Fibroblast of lung (primary cell): ENCODE results near the gene ETS2.

Experiments
- EZH2 ChIP-seq: IDR thresholded peaks from 2 replicates; pipeline ENCODE4 v1.5.1; 2012; ENCODE audit warnings: low read length, control low read depth, mild to moderate bottlenecking; ENCODE audit errors: missing control alignments
- TF ChIP-seq, protein P1 (sequence below), 2 donors: IDR thresholded peaks in 1 of 2; conservative IDR thresholded peaks in 1 of 2; 1 replicate in 1 of 2; 2 replicates in 1 of 2; pipeline ENCODE4 v1.5.1; 2011 to 2012; ENCODE audit warnings: low read length in 2 of 2, control low read depth in 1 of 2, inconsistent platforms in 1 of 2, low read depth in 1 of 2, mild to moderate bottlenecking in 1 of 2

DNA sequence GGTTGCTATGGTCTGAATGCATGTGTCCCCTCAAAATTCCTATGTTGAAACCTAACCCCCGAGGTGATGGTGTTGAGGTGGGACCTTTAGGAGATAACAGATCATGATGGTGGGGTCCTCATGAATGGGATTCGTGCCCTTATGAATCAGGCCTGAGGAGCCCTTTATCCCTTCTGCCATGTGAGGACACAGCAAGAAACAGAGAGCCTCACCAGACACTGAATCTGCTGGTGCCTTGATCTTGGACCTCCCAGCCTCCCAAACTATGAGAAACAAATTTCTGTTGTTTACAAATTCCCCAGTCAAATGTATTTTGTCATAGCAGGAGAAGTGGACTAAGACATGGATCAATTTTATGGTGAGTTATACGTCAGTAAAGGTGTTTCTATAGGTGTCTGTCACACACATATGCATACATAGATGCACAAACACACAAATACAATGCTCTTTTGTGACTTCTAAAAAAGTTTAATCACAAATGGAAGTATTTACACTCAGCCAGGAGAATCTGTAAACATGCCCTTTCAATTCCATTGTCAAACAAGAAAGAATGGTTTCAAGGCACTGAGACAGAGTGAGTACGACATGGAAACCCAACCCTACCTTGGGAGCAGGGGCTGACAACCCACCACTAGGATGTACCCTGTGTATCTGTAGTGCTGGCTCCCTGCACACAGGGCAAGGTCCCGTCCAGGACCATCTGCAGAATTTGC lies 5.5 kb upstream of the ETS2 start:
- TF ChIP-seq, protein P1, sequence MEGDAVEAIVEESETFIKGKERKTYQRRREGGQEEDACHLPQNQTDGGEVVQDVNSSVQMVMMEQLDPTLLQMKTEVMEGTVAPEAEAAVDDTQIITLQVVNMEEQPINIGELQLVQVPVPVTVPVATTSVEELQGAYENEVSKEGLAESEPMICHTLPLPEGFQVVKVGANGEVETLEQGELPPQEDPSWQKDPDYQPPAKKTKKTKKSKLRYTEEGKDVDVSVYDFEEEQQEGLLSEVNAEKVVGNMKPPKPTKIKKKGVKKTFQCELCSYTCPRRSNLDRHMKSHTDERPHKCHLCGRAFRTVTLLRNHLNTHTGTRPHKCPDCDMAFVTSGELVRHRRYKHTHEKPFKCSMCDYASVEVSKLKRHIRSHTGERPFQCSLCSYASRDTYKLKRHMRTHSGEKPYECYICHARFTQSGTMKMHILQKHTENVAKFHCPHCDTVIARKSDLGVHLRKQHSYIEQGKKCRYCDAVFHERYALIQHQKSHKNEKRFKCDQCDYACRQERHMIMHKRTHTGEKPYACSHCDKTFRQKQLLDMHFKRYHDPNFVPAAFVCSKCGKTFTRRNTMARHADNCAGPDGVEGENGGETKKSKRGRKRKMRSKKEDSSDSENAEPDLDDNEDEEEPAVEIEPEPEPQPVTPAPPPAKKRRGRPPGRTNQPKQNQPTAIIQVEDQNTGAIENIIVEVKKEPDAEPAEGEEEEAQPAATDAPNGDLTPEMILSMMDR (conservative IDR thresholded peaks at IDR 0.05 in 1 of 2, IDR thresholded peaks at IDR 0.05 in 1 of 2; ENCODE audit: low read depth in 1 of 2, low read length in 2 of 2): no peak
- no peak for TF ChIP-seq EZH2
